ENCODE measurements around the gene KANSL1L.

Gene KANSL1L

DNA sequence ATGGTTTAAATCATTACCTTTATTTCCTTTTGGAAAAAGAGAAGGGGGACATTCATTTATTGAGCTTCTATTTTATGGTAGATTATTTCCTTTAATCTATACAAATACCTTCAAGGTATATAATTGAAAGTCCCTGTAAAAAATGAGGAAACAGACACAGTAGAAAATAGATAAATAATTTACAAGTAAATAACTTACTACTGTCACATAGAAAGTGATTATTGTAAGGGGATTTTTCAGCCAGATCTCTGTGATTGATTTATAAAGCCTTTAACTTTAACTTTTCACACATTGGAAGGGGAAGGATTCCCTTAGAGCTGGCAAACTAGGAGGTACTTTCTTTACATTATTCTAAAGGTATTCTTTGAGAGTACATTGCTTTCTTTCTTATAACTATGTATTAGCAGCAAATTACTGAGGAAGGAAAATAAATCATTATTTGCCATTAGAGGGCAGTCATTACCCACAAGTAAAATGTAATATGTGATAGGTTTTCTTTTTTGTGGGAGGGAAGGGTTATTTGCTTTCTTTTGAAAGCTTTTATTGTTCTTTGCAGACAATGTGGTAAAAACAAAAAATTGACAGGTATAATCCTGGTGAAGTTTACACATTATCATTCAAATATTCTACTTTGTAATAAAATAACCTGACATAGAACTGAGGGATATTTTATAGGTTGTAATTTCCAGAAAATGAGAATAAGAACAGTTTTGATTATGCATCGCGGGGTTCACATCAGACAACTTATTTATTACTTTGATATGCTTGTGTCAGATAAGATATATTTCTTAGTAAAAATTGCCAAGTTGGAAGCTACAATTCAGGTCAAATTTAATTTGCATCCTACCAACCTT lies 193.6 kb downstream of the KANSL1L start:
- DNase-seq (ENCODE audit: low spot score) = peak; percentile 21
- Histone ChIP-seq H3K9ac (ENCODE audit: low read depth, low read length, poor library complexity) (no peak overlapping the region), H2BK120ac (ENCODE audit: low read depth, low read length) (no peak overlapping the region), H3K79me1 (ENCODE audit: low read depth, low read length) (no peaks in the 10 kb centered on the region), H2BK5ac (ENCODE audit: low read length) (no peak overlapping the region), H3K27me3 (ENCODE audit: control insufficient read depth in 3 of 3, insufficient read depth in 3 of 3, low read depth in 1 of 3, low read length in 3 of 3) (no peaks in the 10 kb centered on the region), H3K4ac (ENCODE audit: low read length) (no peak overlapping the region), H3K4me1 (ENCODE audit: control insufficient read depth in 2 of 2, insufficient read depth in 1 of 2, low read depth in 1 of 2, low read length in 2 of 2) (no peaks in the 10 kb centered on the region), H3K4me2 (ENCODE audit: insufficient read depth, low read length, poor library complexity, severe bottlenecking) (no peak overlapping the region), H4K91ac (ENCODE audit: low read depth, low read length, poor library complexity) (no peak overlapping the region), H2AFZ (ENCODE audit: low read length) (no peak overlapping the region), H3K36me3 (replicated peaks in 1 of 2; ENCODE audit: control insufficient read depth in 2 of 2, insufficient read depth in 2 of 2, low read length in 2 of 2) (no peaks in the 10 kb centered on the region), H2BK15ac (ENCODE audit: low read length) (no peak overlapping the region), H3K23ac (ENCODE audit: low read depth, low read length, poor library complexity) (no peak overlapping the region), H2BK12ac (ENCODE audit: low read length) (no peak overlapping the region), H3K18ac (ENCODE audit: low read length) (no peak overlapping the region), H3K9me3 (replicated peaks in 1 of 2; ENCODE audit: control insufficient read depth in 2 of 2, insufficient read depth in 1 of 2, low read depth in 1 of 2, low read length in 2 of 2) (no peaks in the 10 kb centered on the region), H4K8ac (ENCODE audit: low read depth, low read length) (no peak overlapping the region), H3K27ac (replicated peaks; ENCODE audit: low read length) (no peak overlapping the region), H2AK5ac (ENCODE audit: low read depth, low read length) (no peak overlapping the region), H3K14ac (ENCODE audit: low read length) (no peak overlapping the region), H3K4me3 (ENCODE audit: low read length in 2 of 2) (no peak overlapping the region)
- WGBS, 2 donors (ENCODE audit: extremely low coverage in 2 of 2, insufficient read length in 2 of 2, insufficient replicate concordance in 1 of 2) = no CpG with 5 or more reads among the region's 2 CpGs

DNA sequence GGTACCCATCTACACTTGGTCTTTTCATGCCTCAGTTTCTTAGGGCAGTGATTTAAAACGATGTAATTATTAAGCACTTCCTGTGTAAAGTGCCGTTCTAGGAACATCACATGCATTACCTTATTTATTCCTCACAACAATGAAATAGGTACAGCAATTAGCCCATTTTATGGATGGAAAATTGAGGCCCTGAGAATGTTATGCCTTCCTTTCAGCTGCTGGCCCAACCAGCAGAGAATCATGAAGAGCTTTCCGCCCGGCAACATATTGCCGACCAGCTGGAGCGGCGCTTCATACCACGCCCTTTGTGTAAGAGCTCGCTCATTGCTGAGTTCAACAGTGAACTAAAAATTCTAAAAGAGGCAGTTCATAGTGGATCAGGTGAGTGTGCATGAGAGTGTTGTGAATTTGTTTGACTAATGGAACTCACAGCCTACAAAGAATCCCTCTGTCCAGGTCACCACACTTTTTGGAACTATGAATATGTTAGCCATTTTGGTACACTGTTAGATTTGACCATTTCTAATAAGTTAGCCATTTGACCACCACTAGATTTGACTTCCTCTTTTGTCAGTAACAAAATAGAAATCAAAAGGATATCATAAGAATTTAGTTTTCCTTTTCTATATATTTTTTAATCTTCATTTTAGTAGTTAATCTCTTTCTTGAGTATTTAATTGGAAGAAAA lies 194.4 kb downstream of the KANSL1L start:
- H3K27me3 ChIP-seq (ENCODE audit: control insufficient read depth in 3 of 3, insufficient read depth in 3 of 3, low read depth in 1 of 3, low read length in 3 of 3) = no peaks in the 10 kb centered on the region
- no peak overlapping the region for H2BK120ac ChIP-seq (ENCODE audit: low read depth, low read length)
- no peaks in the 10 kb centered on the region for H3K79me1 ChIP-seq (ENCODE audit: low read depth, low read length)
- no peak overlapping the region for H2BK15ac ChIP-seq (ENCODE audit: low read length)
- H3K9ac ChIP-seq (ENCODE audit: low read depth, low read length, poor library complexity) = no peak overlapping the region
- no peak overlapping the region for H3K4me2 ChIP-seq (ENCODE audit: insufficient read depth, low read length, poor library complexity, severe bottlenecking)
- no peak overlapping the region for H3K23ac ChIP-seq (ENCODE audit: low read depth, low read length, poor library complexity)
- no peaks in the 10 kb centered on the region for H3K4me1 ChIP-seq (ENCODE audit: control insufficient read depth in 2 of 2, insufficient read depth in 1 of 2, low read depth in 1 of 2, low read length in 2 of 2)
- DNase-seq (ENCODE audit: low spot score) = no peak
- WGBS, 2 donors (ENCODE audit: extremely low coverage in 2 of 2, insufficient read length in 2 of 2, insufficient replicate concordance in 1 of 2) = no CpG with 5 or more reads among the region's 9 CpGs
- H2AFZ ChIP-seq (ENCODE audit: low read length) = no peak overlapping the region
- no peak overlapping the region for H3K14ac ChIP-seq (ENCODE audit: low read length)
- H2BK12ac ChIP-seq (ENCODE audit: low read length) = no peak overlapping the region
- no peak overlapping the region for H4K8ac ChIP-seq (ENCODE audit: low read depth, low read length)
- H3K36me3 ChIP-seq (replicated peaks in 1 of 2; ENCODE audit: control insufficient read depth in 2 of 2, insufficient read depth in 2 of 2, low read length in 2 of 2) = no peaks in the 10 kb centered on the region
- no peak overlapping the region for H2AK5ac ChIP-seq (ENCODE audit: low read depth, low read length)
- H3K9me3 ChIP-seq (replicated peaks in 1 of 2; ENCODE audit: control insufficient read depth in 2 of 2, insufficient read depth in 1 of 2, low read depth in 1 of 2, low read length in 2 of 2) = no peaks in the 10 kb centered on the region
- no peak overlapping the region for H3K4me3 ChIP-seq (ENCODE audit: low read length in 2 of 2)
- no peak overlapping the region for H4K91ac ChIP-seq (ENCODE audit: low read depth, low read length, poor library complexity)
- no peak overlapping the region for H2BK5ac ChIP-seq (ENCODE audit: low read length)
- no peak overlapping the region for H3K4ac ChIP-seq (ENCODE audit: low read length)
- H3K18ac ChIP-seq (ENCODE audit: low read length) = no peak overlapping the region
- H3K27ac ChIP-seq (replicated peaks; ENCODE audit: low read length) = no peak overlapping the region

DNA sequence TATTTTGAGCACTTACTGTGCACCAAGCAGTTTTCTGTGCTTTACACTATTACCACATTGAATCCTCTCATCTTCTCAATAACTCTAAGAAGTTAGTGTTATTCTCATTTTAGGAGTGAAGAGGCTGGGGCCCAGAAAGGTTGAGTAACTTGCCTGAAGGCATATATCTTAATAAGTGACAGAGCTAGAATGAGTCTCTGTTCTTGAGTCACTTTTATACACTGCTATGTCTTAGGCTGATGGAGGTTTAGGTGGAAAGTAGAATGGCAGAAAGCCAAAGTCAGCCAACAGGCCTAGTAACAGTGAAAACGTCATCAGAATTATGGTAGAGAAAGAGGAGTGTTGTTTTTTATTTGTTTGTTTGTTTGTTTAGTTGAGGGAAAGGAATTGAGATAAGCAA lies 196.6 kb downstream of the KANSL1L start:
- Histone ChIP-seq H2BK120ac (ENCODE audit: low read depth, low read length) (no peak overlapping the region), H2AK5ac (ENCODE audit: low read depth, low read length) (no peak overlapping the region), H4K91ac (ENCODE audit: low read depth, low read length, poor library complexity) (no peak overlapping the region), H3K4me1 (ENCODE audit: control insufficient read depth in 2 of 2, insufficient read depth in 1 of 2, low read depth in 1 of 2, low read length in 2 of 2) (no peaks in the 10 kb centered on the region), H3K27me3 (ENCODE audit: control insufficient read depth in 3 of 3, insufficient read depth in 3 of 3, low read depth in 1 of 3, low read length in 3 of 3) (no peaks in the 10 kb centered on the region), H3K79me1 (ENCODE audit: low read depth, low read length) (no peaks in the 10 kb centered on the region), H3K18ac (ENCODE audit: low read length) (no peak overlapping the region), H2BK5ac (ENCODE audit: low read length) (no peak overlapping the region), H3K4ac (ENCODE audit: low read length) (no peak overlapping the region), H4K8ac (ENCODE audit: low read depth, low read length) (no peak overlapping the region), H3K9me3 (replicated peaks in 1 of 2; ENCODE audit: control insufficient read depth in 2 of 2, insufficient read depth in 1 of 2, low read depth in 1 of 2, low read length in 2 of 2) (no peaks in the 10 kb centered on the region), H3K27ac (replicated peaks; ENCODE audit: low read length) (no peak overlapping the region), H3K9ac (ENCODE audit: low read depth, low read length, poor library complexity) (no peak overlapping the region), H3K4me2 (ENCODE audit: insufficient read depth, low read length, poor library complexity, severe bottlenecking) (no peak overlapping the region), H2BK12ac (ENCODE audit: low read length) (no peak overlapping the region), H3K23ac (ENCODE audit: low read depth, low read length, poor library complexity) (no peak overlapping the region), H2AFZ (ENCODE audit: low read length) (no peak overlapping the region), H3K4me3 (ENCODE audit: low read length in 2 of 2) (no peak overlapping the region), H3K36me3 (replicated peaks in 1 of 2; ENCODE audit: control insufficient read depth in 2 of 2, insufficient read depth in 2 of 2, low read length in 2 of 2) (no peaks in the 10 kb centered on the region), H2BK15ac (ENCODE audit: low read length) (no peak overlapping the region), H3K14ac (ENCODE audit: low read length) (no peak overlapping the region)
- DNase-seq (ENCODE audit: low spot score) = no peak
- WGBS, 2 donors (ENCODE audit: extremely low coverage in 2 of 2, insufficient read length in 2 of 2, insufficient replicate concordance in 1 of 2) = no CpG with 5 or more reads among the region's 1 CpG

GRCh38 chr2:209973328-209973727 lies 197.9 kb downstream of the KANSL1L start:
- Histone ChIP-seq H3K4me2 (ENCODE audit: insufficient read depth, low read length, poor library complexity, severe bottlenecking) (no peak overlapping the region), H3K36me3 (replicated peaks in 1 of 2; ENCODE audit: control insufficient read depth in 2 of 2, insufficient read depth in 2 of 2, low read length in 2 of 2) (no peaks in the 10 kb centered on the region), H4K91ac (ENCODE audit: low read depth, low read length, poor library complexity) (no peak overlapping the region), H3K14ac (ENCODE audit: low read length) (no peak overlapping the region), H3K79me1 (ENCODE audit: low read depth, low read length) (no peaks in the 10 kb centered on the region), H3K27me3 (ENCODE audit: control insufficient read depth in 3 of 3, insufficient read depth in 3 of 3, low read depth in 1 of 3, low read length in 3 of 3) (no peaks in the 10 kb centered on the region), H2BK12ac (ENCODE audit: low read length) (no peak overlapping the region), H2AK5ac (ENCODE audit: low read depth, low read length) (no peak overlapping the region), H3K4ac (ENCODE audit: low read length) (no peak overlapping the region), H3K18ac (ENCODE audit: low read length) (no peak overlapping the region), H3K27ac (replicated peaks; ENCODE audit: low read length) (no peak overlapping the region), H4K8ac (ENCODE audit: low read depth, low read length) (no peak overlapping the region), H3K23ac (ENCODE audit: low read depth, low read length, poor library complexity) (no peak overlapping the region), H2BK15ac (ENCODE audit: low read length) (no peak overlapping the region), H2BK5ac (ENCODE audit: low read length) (no peak overlapping the region), H2AFZ (ENCODE audit: low read length) (no peak overlapping the region), H3K9me3 (replicated peaks in 1 of 2; ENCODE audit: control insufficient read depth in 2 of 2, insufficient read depth in 1 of 2, low read depth in 1 of 2, low read length in 2 of 2) (no peaks in the 10 kb centered on the region), H3K9ac (ENCODE audit: low read depth, low read length, poor library complexity) (no peak overlapping the region), H3K4me3 (ENCODE audit: low read length in 2 of 2) (no peak overlapping the region), H3K4me1 (ENCODE audit: control insufficient read depth in 2 of 2, insufficient read depth in 1 of 2, low read depth in 1 of 2, low read length in 2 of 2) (no peaks in the 10 kb centered on the region), H2BK120ac (ENCODE audit: low read depth, low read length) (no peak overlapping the region)
- no CpG with 5 or more reads among the region's 1 CpG for WGBS, 2 donors (ENCODE audit: extremely low coverage in 2 of 2, insufficient read length in 2 of 2, insufficient replicate concordance in 1 of 2)
- DNase-seq (ENCODE audit: low spot score) = no peak
